ENCODE measurements around the gene BMI1. TPM values are rescaled to one million over a fixed set of nuclear protein-coding genes. Genes with fewer than 3 reads are reported as not detected.

The BMI1 gene
- total RNA-seq, 1 experiment from 2014 or later: 81.1 TPM

- H3K36me3 ChIP-seq (ENCODE audit: control insufficient read depth in 1 of 2, insufficient read depth in 2 of 2, low read length in 2 of 2): no peaks in the 10 kb centered on the region
- BruUV-seq (replicated peaks): no TSS peak
- ChIA-PET RAD21 (ENCODE audit: low non-redundant PET in 1 of 2, low total read pairs in 2 of 2, uncharacterized antibody in 2 of 2, unreplicated experiment in 2 of 2) (no interaction called here), CTCF (no interaction called here), POLR2A (no interaction called here)
- H3K4me2 ChIP-seq (ENCODE audit: low read length): no peak overlapping the region
- H2AFZ ChIP-seq (ENCODE audit: low read depth, low read length, poor library complexity, severe bottlenecking): no peak overlapping the region
- no peaks in the 10 kb centered on the region for H4K20me1 ChIP-seq (ENCODE audit: insufficient read depth)
- H3K27ac ChIP-seq (ENCODE audit: low read depth, low read length): no peak overlapping the region
- intact Hi-C loops (cut with micrococcal nuclease): no loop called here
- no peak for ATAC-seq
- TF ChIP-seq, protein P1, sequence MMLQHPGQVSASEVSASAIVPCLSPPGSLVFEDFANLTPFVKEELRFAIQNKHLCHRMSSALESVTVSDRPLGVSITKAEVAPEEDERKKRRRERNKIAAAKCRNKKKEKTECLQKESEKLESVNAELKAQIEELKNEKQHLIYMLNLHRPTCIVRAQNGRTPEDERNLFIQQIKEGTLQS (IDR thresholded peaks at IDR 0.05): no peak
- TF ChIP-seq POLR2AphosphoS5 (IDR thresholded peaks at IDR 0.05; ENCODE audit: low read depth, low read length) (no peak), ZFX (IDR thresholded peaks at IDR 0.05) (no peak), SP1 (IDR thresholded peaks at IDR 0.05; ENCODE audit: low read depth) (no peak), ELF1 (IDR thresholded peaks at IDR 0.05; ENCODE audit: borderline replicate concordance, low read depth) (no peak), EZH2 (IDR thresholded peaks at IDR 0.05) (no peak), ZBTB33 (IDR thresholded peaks at IDR 0.05; ENCODE audit: extremely low read depth, insufficient replicate concordance, low read length) (no peak), JUND (IDR thresholded peaks at IDR 0.05) (no peak), EZH2phosphoT487 (IDR thresholded peaks at IDR 0.05; ENCODE audit: borderline replicate concordance) (no peak), EGR1 (IDR thresholded peaks at IDR 0.05; ENCODE audit: low read depth) (no peak), MAX (IDR thresholded peaks at IDR 0.05) (no peak)
- H3K9me2 ChIP-seq (ENCODE audit: insufficient read depth): no peaks in the 10 kb centered on the region
- H3K4me1 ChIP-seq (ENCODE audit: control insufficient read depth in 1 of 2, insufficient read depth in 2 of 2, low read length in 2 of 2): peaks cover 3 to 12% of the 10 kb centered on the region in 2 experiments; a peak in 2 of 4 replicates
- no peak for DNase-seq (ENCODE audit: low read depth, low spot score)
- no peaks in the 10 kb centered on the region for H3K79me2 ChIP-seq (ENCODE audit: insufficient read depth, low read length)
- no peak overlapping the region for H3K4me3 ChIP-seq (replicated peaks in 1 of 2; ENCODE audit: low read depth in 1 of 2, low read length in 2 of 2)
- 0 out of 2 replicates have a peak, but pooled peaks cover 3% of the 10 kb centered on the region for H3K27me3 ChIP-seq (ENCODE audit: insufficient read depth, low read length)
- no peaks in the 10 kb centered on the region for H3K9me3 ChIP-seq (ENCODE audit: control insufficient read depth in 1 of 2, insufficient read depth in 1 of 2, low read depth in 1 of 2, low read length in 2 of 2)
- H3K9ac ChIP-seq (ENCODE audit: low read length): no peak overlapping the region
Observed at GRCh38 chr10:22344781-22345300, 23.9 kb downstream of the BMI1 start.
